Measurements from ENCODE around the gene ANKRD29. TPM values are rescaled to one million over a fixed set of nuclear protein-coding genes. Genes with fewer than 3 reads are reported as not detected.

The ANKRD29 gene
- total and polyA plus RNA-seq, 10 of the 15 experiments (the other 5 are each of a cell fraction or from before 2014, with no cell fraction given) = 0.53 to 9.2 (median 1.6) TPM

DNA sequence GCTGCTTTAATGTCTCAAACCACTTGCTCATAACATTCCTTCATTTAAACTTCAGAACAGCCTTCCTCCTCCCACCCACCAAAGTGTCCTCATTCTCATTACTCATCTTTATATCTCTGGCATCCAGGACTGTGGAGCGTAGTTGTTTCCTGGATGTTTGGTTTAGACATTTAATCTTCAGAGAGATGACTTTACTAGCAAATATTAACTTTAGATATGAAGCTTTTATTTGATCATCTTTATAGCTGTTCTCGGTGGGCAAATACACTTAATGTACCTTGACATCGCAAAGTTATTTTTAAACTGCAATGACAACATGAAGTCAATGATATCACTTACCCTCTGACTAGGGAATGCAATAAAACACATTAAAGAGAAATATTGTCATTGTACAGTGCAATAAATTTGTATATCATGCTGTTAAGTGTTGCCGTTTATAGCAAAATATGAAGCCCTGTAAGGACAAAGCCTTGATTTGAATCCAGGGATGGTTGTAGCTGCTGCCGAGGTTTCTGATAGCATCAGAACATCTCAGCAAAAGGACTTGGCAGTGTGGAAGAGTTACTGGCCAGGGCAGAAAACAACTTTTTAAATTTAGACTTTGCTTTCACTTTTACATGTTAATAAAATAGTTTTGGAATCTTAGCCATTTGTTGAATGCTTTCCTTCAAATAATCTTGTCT, 21.9 kb upstream of the ANKRD29 start:
- ChIA-PET POLR2A (interaction anchor here (0.7 kb wide), 1 partner anchor 406 kb away, joined by 3 read pairs; no protein-coding TSS in a partner anchor), CTCF (interaction anchor here (0.9 kb wide), 1 partner anchor 17 kb away, joined by 3 read pairs; no protein-coding TSS in a partner anchor), SMC1A (ENCODE audit: uncharacterized antibody, unreplicated experiment) (interaction anchor here (0.6 to 2.5 kb wide), 2 partner anchors 18 to 23 kb away, joined by 3 to 8 read pairs; no protein-coding TSS in a partner anchor), RAD21 (ENCODE audit: unreplicated experiment) (no interaction called here)
- Histone ChIP-seq H3K4me1 (ENCODE audit: control insufficient read depth, insufficient read depth, low read length) (no peaks in the 10 kb centered on the region), H3K79me2 (ENCODE audit: control insufficient read depth, insufficient read depth, low read length) (no peaks in the 10 kb centered on the region), H3K36me3 (ENCODE audit: control insufficient read depth in 2 of 2, insufficient read depth in 2 of 2, low read length in 1 of 2) (no peaks in the 10 kb centered on the region), H3K27me3 (replicated peaks in 1 of 2; ENCODE audit: control insufficient read depth in 2 of 2, insufficient read depth in 2 of 2, low read length in 1 of 2) (peaks cover 3 to 11% of the 10 kb centered on the region in 2 experiments), H3K9ac (ENCODE audit: control insufficient read depth, insufficient read depth, low read length) (no peak overlapping the region), H4K20me1 (ENCODE audit: control insufficient read depth, insufficient read depth) (no peaks in the 10 kb centered on the region), H3K4me2 (ENCODE audit: control insufficient read depth, insufficient read depth) (no peak overlapping the region), H3K4me3 (no peak overlapping the region), H2AFZ (ENCODE audit: control insufficient read depth, low read depth, low read length) (no peak overlapping the region), H3K27ac (ENCODE audit: control insufficient read depth, insufficient read depth) (no peak overlapping the region), H3K9me3 (replicated peaks; ENCODE audit: control insufficient read depth, insufficient read depth, low read length) (no peaks in the 10 kb centered on the region)
- TF ChIP-seq, protein P1, sequence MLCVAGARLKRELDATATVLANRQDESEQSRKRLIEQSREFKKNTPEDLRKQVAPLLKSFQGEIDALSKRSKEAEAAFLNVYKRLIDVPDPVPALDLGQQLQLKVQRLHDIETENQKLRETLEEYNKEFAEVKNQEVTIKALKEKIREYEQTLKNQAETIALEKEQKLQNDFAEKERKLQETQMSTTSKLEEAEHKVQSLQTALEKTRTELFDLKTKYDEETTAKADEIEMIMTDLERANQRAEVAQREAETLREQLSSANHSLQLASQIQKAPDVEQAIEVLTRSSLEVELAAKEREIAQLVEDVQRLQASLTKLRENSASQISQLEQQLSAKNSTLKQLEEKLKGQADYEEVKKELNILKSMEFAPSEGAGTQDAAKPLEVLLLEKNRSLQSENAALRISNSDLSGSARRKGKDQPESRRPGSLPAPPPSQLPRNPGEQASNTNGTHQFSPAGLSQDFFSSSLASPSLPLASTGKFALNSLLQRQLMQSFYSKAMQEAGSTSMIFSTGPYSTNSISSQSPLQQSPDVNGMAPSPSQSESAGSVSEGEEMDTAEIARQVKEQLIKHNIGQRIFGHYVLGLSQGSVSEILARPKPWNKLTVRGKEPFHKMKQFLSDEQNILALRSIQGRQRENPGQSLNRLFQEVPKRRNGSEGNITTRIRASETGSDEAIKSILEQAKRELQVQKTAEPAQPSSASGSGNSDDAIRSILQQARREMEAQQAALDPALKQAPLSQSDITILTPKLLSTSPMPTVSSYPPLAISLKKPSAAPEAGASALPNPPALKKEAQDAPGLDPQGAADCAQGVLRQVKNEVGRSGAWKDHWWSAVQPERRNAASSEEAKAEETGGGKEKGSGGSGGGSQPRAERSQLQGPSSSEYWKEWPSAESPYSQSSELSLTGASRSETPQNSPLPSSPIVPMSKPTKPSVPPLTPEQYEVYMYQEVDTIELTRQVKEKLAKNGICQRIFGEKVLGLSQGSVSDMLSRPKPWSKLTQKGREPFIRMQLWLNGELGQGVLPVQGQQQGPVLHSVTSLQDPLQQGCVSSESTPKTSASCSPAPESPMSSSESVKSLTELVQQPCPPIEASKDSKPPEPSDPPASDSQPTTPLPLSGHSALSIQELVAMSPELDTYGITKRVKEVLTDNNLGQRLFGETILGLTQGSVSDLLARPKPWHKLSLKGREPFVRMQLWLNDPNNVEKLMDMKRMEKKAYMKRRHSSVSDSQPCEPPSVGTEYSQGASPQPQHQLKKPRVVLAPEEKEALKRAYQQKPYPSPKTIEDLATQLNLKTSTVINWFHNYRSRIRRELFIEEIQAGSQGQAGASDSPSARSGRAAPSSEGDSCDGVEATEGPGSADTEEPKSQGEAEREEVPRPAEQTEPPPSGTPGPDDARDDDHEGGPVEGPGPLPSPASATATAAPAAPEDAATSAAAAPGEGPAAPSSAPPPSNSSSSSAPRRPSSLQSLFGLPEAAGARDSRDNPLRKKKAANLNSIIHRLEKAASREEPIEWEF (IDR thresholded peaks at IDR 0.05; ENCODE audit: insufficient replicate concordance, low read depth, low read length) = no peak
- TF ChIP-seq, protein P2, sequence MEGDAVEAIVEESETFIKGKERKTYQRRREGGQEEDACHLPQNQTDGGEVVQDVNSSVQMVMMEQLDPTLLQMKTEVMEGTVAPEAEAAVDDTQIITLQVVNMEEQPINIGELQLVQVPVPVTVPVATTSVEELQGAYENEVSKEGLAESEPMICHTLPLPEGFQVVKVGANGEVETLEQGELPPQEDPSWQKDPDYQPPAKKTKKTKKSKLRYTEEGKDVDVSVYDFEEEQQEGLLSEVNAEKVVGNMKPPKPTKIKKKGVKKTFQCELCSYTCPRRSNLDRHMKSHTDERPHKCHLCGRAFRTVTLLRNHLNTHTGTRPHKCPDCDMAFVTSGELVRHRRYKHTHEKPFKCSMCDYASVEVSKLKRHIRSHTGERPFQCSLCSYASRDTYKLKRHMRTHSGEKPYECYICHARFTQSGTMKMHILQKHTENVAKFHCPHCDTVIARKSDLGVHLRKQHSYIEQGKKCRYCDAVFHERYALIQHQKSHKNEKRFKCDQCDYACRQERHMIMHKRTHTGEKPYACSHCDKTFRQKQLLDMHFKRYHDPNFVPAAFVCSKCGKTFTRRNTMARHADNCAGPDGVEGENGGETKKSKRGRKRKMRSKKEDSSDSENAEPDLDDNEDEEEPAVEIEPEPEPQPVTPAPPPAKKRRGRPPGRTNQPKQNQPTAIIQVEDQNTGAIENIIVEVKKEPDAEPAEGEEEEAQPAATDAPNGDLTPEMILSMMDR (IDR thresholded peaks at IDR 0.05 in 2 of 3, conservative IDR thresholded peaks at IDR 0.05 in 1 of 3; ENCODE audit: control insufficient read depth in 2 of 3, extremely low read depth in 1 of 3, insufficient read depth in 1 of 3, low read depth in 3 of 3, low read length in 3 of 3) = no peak
- TF ChIP-seq, protein P3, sequence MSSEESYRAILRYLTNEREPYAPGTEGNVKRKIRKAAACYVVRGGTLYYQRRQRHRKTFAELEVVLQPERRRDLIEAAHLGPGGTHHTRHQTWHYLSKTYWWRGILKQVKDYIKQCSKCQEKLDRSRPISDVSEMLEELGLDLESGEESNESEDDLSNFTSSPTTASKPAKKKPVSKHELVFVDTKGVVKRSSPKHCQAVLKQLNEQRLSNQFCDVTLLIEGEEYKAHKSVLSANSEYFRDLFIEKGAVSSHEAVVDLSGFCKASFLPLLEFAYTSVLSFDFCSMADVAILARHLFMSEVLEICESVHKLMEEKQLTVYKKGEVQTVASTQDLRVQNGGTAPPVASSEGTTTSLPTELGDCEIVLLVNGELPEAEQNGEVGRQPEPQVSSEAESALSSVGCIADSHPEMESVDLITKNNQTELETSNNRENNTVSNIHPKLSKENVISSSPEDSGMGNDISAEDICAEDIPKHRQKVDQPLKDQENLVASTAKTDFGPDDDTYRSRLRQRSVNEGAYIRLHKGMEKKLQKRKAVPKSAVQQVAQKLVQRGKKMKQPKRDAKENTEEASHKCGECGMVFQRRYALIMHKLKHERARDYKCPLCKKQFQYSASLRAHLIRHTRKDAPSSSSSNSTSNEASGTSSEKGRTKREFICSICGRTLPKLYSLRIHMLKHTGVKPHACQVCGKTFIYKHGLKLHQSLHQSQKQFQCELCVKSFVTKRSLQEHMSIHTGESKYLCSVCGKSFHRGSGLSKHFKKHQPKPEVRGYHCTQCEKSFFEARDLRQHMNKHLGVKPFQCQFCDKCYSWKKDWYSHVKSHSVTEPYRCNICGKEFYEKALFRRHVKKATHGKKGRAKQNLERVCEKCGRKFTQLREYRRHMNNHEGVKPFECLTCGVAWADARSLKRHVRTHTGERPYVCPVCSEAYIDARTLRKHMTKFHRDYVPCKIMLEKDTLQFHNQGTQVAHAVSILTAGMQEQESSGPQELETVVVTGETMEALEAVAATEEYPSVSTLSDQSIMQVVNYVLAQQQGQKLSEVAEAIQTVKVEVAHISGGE (CRISPR knock-in tag; IDR thresholded peaks at IDR 0.05) = no peak
- TF ChIP-seq ZNF622 (IDR thresholded peaks at IDR 0.05) (no peak), ZNF687 (IDR thresholded peaks at IDR 0.05) (no peak), NFIC (IDR thresholded peaks at IDR 0.05; ENCODE audit: low read depth, low read length) (no peak)
- BruUV-seq (replicated peaks) = no TSS peak
- intact Hi-C loops (cut with micrococcal nuclease; ENCODE audit: unreplicated experiment) = no loop called here
- no peak for FAIRE-seq
- in situ Hi-C loops (cut with MboI) = no loop called here
- no peak for ATAC-seq
- WGBS (ENCODE audit: insufficient coverage, insufficient replicate concordance, low lambda C conversion rate, missing lambda C conversion rate) = 81% methylated on average over 5 of the region's 5 CpGs
- no peak for DNase-seq (ENCODE audit: low read depth, low spot score)
